ENCODE results near the gene HCFC1R1.

- TF ChIP-seq CTCF (IDR thresholded peaks at IDR 0.05) (no peak), POLR2A (IDR thresholded peaks at IDR 0.05) (no peak)
Measured at GRCh38 chr16:3068487-3068886, 44.7 kb upstream of the HCFC1R1 start.
